ENCODE data around the gene PCDHGB4. TPM values are rescaled to one million over a fixed set of nuclear protein-coding genes. Genes with fewer than 3 reads are reported as not detected.
"Not testable (repeated sequence)": the region's sequence is repeated elsewhere in the genome, so short reads cannot be mapped to it uniquely, and the experiment has no call there.

PCDHGB4 gene
- 1 to 10 TPM; 1.2 to 3.8 (median 2.8) TPM for total RNA-seq

DNA sequence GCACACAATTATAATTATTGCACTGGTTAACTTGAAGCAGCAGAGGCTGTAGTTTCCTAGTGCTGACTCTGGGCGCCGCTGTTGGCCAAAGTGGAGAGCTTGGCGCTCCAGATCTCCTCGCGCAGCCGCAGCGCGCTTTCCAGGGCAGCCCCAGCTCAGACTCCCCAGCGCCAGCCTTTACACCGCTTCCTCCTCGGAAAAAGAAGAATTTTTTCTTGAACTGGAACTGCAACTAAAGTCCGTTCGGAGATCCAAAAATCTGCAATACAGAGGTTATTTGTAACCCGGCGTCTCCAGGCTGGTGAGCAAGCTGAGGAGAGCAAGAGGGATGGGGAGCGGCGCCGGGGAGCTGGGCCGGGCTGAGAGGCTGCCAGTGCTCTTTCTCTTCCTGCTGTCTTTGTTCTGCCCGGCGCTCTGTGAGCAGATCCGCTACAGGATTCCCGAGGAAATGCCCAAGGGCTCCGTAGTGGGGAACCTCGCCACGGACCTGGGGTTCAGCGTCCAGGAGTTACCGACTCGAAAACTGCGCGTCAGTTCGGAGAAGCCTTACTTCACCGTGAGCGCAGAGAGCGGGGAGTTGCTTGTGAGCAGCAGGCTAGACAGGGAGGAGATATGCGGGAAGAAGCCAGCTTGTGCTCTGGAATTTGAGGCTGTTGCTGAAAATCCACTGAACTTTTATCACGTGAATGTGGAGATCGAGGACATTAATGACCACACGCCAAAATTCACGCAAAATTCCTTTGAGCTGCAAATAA is at the start of gene PCDHGB4:
Gene PCDHGB4, plus strand, starts transcription at position 142 of the 755 bp plus-strand sequence. Its CDS starts 187 bp downstream, at position 329.
- H3K4me1 ChIP-seq; H3K27ac ChIP-seq; H3K36me3 ChIP-seq; DNase-seq; intact Hi-C loops (cut with DNase I): not testable (repeated sequence)
- Histone ChIP-seq H3K9me3 (peaks cover 14 to 96% (median 92%) of the 10 kb centered on the region in 3 donors), H3K4me3 (peak within 1 kb of the TSS in 3 of 4 donors; percentile 15 to 22 (median 17)), H3K27me3 (peaks cover 0 to 19% (median 0%) of the 10 kb centered on the region in 4 donors)
- TF ChIP-seq, protein P1, sequence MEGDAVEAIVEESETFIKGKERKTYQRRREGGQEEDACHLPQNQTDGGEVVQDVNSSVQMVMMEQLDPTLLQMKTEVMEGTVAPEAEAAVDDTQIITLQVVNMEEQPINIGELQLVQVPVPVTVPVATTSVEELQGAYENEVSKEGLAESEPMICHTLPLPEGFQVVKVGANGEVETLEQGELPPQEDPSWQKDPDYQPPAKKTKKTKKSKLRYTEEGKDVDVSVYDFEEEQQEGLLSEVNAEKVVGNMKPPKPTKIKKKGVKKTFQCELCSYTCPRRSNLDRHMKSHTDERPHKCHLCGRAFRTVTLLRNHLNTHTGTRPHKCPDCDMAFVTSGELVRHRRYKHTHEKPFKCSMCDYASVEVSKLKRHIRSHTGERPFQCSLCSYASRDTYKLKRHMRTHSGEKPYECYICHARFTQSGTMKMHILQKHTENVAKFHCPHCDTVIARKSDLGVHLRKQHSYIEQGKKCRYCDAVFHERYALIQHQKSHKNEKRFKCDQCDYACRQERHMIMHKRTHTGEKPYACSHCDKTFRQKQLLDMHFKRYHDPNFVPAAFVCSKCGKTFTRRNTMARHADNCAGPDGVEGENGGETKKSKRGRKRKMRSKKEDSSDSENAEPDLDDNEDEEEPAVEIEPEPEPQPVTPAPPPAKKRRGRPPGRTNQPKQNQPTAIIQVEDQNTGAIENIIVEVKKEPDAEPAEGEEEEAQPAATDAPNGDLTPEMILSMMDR (IDR thresholded peaks at IDR 0.05): peak in 3 of 6 experiments; percentile 19 to 44 (median 30)
- WGBS, 2 donors: 18 to 29% methylated on average over 4 to 6 of the region's 40 CpGs

DNA sequence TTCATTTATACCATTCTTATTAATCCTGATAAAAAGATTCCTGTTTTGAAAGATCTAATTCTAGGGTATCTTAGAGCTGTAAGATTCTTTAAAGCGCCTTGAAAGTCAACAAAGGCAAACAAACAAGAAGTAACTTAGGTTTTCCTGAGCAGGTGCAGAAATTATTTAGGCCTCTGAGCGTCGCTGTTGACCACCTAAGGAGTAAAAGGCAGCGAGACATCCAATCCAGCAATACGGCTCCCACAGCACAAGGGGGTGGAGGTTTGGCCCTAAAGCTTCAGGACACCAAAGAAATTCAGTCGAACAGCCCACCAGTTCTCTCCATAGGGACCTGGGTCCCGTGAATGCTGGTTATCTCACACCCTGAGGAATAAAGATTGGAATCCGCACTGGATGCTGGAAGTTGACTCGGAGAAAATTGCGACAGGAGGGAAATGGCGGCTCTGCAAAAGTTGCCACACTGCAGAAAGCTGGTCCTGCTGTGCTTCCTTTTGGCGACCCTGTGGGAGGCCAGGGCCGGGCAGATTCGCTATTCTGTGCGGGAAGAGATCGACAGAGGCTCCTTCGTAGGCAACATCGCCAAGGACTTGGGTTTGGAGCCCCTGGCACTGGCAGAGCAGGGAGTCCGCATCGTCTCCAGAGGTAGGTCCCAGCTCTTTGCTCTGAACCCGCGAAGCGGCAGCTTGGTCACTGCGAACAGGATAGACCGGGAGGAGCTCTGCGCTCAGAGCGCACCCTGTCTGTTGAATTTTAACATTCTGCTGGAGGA is 48.8 kb upstream of the PCDHGB4 start, which contains the start of gene PCDHGA2:
Gene PCDHGA2, plus strand, starts transcription at position 223 of the 769 bp plus-strand sequence.
- Histone ChIP-seq H3K4me3 (peak within 1 kb of the TSS in 3 of 4 donors; percentile 22 to 46 (median 34)), H3K27ac (no peak within 1 kb of the TSS), H3K9me3 (peaks cover 0 to 70% (median 47%) of the 10 kb centered on the region in 3 donors), H3K4me1 (peaks cover 0 to 7% (median 0%) of the 10 kb centered on the region in 3 donors), H3K36me3 (no peaks in the 10 kb centered on the region), H3K27me3 (peaks cover 0 to 63% (median 0%) of the 10 kb centered on the region in 4 donors)
- intact Hi-C loops (cut with DNase I): no loop called here
- DNase-seq: no peak
- TF ChIP-seq, protein P1 (IDR thresholded peaks at IDR 0.05): peak in 4 of 6 experiments; percentile 10 to 40 (median 18)
- no peak for TF ChIP-seq POLR2A (IDR thresholded peaks at IDR 0.05)
- WGBS, 2 donors: 27 to 28% methylated on average over 18 to 24 of the region's 27 CpGs

DNA sequence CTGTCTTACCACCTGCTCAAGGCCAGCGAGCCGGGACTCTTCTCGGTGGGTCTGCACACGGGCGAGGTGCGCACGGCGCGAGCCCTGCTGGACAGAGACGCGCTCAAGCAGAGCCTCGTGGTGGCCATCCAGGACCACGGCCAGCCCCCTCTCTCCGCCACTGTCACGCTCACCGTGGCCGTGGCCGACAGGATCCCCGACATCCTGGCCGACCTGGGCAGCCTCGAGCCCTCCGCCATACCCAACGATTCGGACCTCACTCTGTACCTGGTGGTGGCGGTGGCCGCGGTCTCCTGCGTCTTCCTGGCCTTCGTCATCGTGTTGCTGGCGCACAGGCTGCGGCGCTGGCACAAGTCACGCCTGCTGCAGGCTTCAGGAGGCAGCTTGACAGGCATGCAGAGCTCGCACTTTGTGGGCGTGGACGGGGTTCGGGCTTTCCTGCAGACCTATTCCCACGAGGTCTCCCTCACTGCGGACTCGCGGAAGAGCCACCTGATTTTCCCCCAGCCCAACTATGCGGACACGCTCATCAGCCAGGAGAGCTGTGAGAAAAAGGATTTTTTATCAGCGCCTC is 46.6 kb upstream of the PCDHGB4 start:
- H3K4me1 ChIP-seq; H3K4me3 ChIP-seq; H3K27ac ChIP-seq; intact Hi-C loops (cut with DNase I); H3K36me3 ChIP-seq; DNase-seq: not testable (repeated sequence)
- Histone ChIP-seq H3K27me3 (peaks cover 0 to 64% (median 0%) of the 10 kb centered on the region in 4 donors), H3K9me3 (peaks cover 0 to 79% (median 55%) of the 10 kb centered on the region in 3 donors)
- WGBS, 2 donors: 85 to 87% methylated on average over 7 to 13 of the region's 45 CpGs

DNA sequence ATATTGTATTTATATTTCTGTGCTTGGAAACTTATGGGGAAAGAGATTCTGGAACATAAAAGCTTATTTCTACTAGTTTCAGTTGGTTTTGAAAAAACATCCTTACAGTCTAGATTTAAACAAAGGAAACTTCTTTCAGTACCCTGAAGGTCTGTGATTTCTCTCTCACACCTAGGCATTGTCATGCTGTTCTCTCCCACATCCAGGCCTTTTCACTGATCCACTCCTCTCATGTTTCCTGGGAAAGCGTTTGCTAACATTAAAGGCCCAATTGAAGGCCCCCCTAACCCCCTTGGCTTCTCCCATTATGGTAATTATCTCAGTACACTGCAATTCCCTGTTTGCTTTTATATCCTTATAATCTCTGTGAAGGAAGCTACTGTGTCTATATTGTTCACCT is 44.7 kb upstream of the PCDHGB4 start:
- 20 to 50% methylated on average over 1 of the region's 1 CpG for WGBS, 2 donors
- Histone ChIP-seq H3K4me1 (peaks cover 0 to 7% (median 0%) of the 10 kb centered on the region in 3 donors), H3K4me3 (no peak overlapping the region), H3K36me3 (no peaks in the 10 kb centered on the region), H3K27me3 (peaks cover 0 to 68% (median 0%) of the 10 kb centered on the region in 4 donors), H3K9me3 (peaks cover 0 to 94% (median 64%) of the 10 kb centered on the region in 3 donors), H3K27ac (no peak overlapping the region)
- no peak for DNase-seq
- intact Hi-C loops (cut with DNase I): no loop called here
- TF ChIP-seq, protein P1 (IDR thresholded peaks at IDR 0.05): no peak
- no peak for TF ChIP-seq POLR2A (IDR thresholded peaks at IDR 0.05)

DNA sequence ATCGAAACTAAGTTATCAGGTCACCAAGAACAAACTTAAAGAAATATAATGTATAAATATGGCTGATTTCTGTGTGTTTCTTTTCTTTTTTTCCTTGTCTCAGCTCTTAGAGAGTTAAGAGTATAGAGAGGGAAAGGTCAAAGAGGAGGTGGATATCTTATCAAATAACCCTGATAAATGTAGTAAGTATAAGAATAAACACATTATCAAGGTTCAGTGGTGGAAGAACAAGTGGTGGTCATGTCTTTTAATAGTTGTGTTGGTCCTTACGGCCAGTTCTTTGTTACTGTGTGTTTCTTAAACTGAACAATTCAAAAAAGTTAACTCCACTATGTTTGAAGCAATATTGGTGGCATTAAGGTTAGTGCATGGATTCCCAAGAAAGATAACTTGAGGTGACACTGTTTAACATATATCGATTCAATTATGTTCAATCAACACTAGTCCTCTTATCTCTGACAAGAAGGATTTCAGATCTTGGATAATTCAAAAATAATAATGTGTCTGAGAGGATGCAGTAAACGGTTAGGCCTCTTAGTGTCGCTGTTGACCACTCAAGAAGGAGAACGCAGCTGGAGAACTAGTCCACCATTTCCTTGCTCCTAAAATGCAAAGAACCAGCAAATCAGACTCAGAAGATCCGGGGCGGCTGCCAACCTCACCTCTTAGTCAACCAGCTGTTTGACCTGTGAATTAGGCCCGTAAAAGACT is 44.1 kb upstream of the PCDHGB4 start, which contains the start of gene PCDHGA3:
Gene PCDHGA3, plus strand, starts transcription at position 588 of the 711 bp plus-strand sequence. CDS start 205 bp downstream, outside the sequence.
- no peak for DNase-seq
- H3K4me3 ChIP-seq: peak within 1 kb of the TSS in 2 of 4 donors; percentile 17 to 31
- H3K4me1 ChIP-seq: peaks cover 0 to 7% (median 0%) of the 10 kb centered on the region in 3 donors
- H3K9me3 ChIP-seq: peaks cover 0 to 94% (median 59%) of the 10 kb centered on the region in 3 donors
- H3K27me3 ChIP-seq: peaks cover 0 to 63% (median 0%) of the 10 kb centered on the region in 4 donors
- no peak within 1 kb of the TSS for H3K27ac ChIP-seq
- WGBS, 2 donors: 31 to 33% methylated on average over 9 of the region's 9 CpGs
- TF ChIP-seq, protein P1 (IDR thresholded peaks at IDR 0.05): peak in 2 of 6 experiments; percentile 13 to 23
- TF ChIP-seq POLR2A (IDR thresholded peaks at IDR 0.05): no peak
- intact Hi-C loops (cut with DNase I): no loop called here
- no peaks in the 10 kb centered on the region for H3K36me3 ChIP-seq

Measured in esophagus squamous epithelium (tissue), 5 donors.